ENCODE measurements around the gene ROBO3.

GRCh38 chr11:124896071-124896750, 31.0 kb downstream of the ROBO3 start:
- no peak for TF ChIP-seq EZH2 (IDR thresholded peaks at IDR 0.05; ENCODE audit: borderline replicate concordance, low read depth, low read length, severe bottlenecking)
- TF ChIP-seq CTCF (IDR thresholded peaks at IDR 0.05; ENCODE audit: extremely low read depth in 1 of 2, insufficient read depth in 1 of 2, low read depth in 1 of 2, low read length in 2 of 2): no peak
